ENCODE data around the gene ZCCHC10.
A peak's percentile ranks its signal among the peaks of the same experiment; 100 is the strongest.

- peak in 1 of 4 donors; percentile 46 for TF ChIP-seq POLR2A (IDR thresholded peaks at IDR 0.05)
- no peak for TF ChIP-seq CTCF (IDR thresholded peaks at IDR 0.05)
Measured at GRCh38 chr5:132962429-132963021, 63.8 kb downstream of the ZCCHC10 start.
